ENCODE results near the gene SLC4A2. TPM values are rescaled to one million over a fixed set of nuclear protein-coding genes. Genes with fewer than 3 reads are reported as not detected.

SLC4A2 gene
- total RNA-seq, 1 experiment from 2014 or later: 164 TPM

DNA sequence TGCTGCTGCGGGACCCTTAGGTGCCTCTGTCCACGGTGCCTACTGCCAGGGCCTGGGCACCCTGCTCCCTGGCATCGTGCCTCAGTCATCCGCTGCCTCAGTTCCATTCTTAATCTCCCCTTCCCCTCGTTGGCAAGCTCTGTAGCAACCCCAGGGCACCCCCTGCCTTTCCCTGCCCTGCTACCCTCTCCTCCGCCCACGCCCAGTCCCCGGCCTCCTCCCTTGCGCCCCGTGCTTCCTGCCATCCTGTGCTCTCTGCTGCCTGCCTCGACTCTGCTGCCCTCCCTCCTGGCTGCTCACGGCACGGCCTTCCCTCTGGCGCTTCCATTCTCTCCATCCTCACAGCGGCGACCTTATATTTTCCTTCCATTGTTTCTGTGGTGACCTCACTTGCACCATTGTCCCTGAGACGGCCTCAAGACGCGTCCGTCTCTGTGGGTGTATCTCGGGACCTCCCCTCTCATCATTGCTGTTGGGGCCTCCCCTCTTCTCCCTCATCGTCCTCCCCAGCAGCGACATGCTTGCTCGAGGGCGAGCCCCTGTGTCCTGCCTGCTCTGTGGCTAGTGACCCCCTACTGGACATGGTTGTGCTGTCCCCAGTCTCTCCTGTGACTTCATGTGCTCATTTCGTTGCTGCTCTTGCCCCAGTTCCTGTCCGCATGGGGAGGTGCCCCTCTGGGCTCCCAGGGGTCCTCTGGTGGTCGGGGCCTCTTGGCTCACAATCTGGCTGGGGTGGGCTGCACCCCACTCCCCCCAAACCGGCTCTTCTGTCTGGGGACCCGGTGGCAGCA is 62.2 kb downstream of the SLC4A2 start (continued):
- TF ChIP-seq, protein P1, sequence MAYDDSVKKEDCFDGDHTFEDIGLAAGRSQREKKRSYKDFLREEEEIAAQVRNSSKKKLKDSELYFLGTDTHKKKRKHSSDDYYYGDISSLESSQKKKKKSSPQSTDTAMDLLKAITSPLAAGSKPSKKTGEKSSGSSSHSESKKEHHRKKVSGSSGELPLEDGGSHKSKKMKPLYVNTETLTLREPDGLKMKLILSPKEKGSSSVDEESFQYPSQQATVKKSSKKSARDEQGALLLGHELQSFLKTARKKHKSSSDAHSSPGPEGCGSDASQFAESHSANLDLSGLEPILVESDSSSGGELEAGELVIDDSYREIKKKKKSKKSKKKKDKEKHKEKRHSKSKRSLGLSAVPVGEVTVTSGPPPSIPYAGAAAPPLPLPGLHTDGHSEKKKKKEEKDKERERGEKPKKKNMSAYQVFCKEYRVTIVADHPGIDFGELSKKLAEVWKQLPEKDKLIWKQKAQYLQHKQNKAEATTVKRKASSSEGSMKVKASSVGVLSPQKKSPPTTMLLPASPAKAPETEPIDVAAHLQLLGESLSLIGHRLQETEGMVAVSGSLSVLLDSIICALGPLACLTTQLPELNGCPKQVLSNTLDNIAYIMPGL (CRISPR knock-in tag; IDR thresholded peaks at IDR 0.05): no peak
- no peak for TF ChIP-seq TCF7 (CRISPR knock-in tag; IDR thresholded peaks at IDR 0.05; ENCODE audit: low read depth)
- TF ChIP-seq MYBL2 (CRISPR knock-in tag; IDR thresholded peaks at IDR 0.05): no peak

- CTCF ChIA-PET: interaction anchor here (0.9 to 4.2 kb wide), 4 partner anchors 24 to 122 kb away, joined by 3 to 52 read pairs (median 28); no protein-coding TSS in a partner anchor
Observed at GRCh38 chr7:151122276-151122675, 62.9 kb downstream of the SLC4A2 start.

GRCh38 chr7:151122796-151123157 is 63.4 kb downstream of the SLC4A2 start:
- no peak for TF ChIP-seq RELA (CRISPR knock-in tag; IDR thresholded peaks at IDR 0.05; ENCODE audit: borderline replicate concordance)
- TF ChIP-seq, protein P2, sequence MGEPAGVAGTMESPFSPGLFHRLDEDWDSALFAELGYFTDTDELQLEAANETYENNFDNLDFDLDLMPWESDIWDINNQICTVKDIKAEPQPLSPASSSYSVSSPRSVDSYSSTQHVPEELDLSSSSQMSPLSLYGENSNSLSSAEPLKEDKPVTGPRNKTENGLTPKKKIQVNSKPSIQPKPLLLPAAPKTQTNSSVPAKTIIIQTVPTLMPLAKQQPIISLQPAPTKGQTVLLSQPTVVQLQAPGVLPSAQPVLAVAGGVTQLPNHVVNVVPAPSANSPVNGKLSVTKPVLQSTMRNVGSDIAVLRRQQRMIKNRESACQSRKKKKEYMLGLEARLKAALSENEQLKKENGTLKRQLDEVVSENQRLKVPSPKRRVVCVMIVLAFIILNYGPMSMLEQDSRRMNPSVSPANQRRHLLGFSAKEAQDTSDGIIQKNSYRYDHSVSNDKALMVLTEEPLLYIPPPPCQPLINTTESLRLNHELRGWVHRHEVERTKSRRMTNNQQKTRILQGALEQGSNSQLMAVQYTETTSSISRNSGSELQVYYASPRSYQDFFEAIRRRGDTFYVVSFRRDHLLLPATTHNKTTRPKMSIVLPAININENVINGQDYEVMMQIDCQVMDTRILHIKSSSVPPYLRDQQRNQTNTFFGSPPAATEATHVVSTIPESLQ (CRISPR knock-in tag; IDR thresholded peaks at IDR 0.05): no peak
- no peak for TF ChIP-seq GABPB1 (CRISPR knock-in tag; IDR thresholded peaks at IDR 0.05)
- TF ChIP-seq, protein P3, sequence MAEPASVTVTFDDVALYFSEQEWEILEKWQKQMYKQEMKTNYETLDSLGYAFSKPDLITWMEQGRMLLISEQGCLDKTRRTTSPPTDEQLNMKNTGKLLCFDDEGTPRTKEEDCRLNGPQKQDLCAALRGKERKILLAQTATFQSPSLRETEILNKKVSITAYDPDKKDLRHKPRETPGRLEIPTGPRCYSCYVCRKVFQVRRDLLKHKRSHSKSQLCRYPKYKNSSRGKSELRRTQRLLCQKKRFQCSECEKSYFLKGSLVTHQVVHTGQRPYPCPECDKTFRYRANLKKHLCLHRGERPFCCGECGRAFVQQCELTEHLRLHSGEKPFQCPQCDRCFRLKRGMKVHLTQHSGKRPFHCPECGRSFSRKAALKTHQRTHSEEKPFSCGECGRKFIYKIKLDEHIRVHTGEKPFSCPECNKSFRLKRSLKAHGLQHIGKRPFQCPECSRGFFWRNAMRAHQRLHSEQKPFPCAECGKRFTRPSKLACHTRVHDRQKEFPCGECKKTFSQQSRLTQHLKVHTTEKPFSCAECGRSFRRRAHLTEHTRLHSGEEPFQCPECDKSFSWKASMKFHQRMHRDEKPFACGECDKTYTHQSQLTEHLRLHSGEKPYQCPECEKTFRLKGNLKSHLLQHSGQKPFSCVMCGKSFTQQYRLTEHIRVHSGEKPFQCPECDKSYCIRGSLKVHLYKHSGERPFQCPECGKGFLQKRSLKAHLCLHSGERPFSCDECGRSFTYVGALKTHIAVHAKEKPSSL (CRISPR knock-in tag; conservative IDR thresholded peaks at IDR 0.05): no peak
- Mint-ChIP-seq H3K27me3 (ENCODE audit: low read depth) (peaks cover 5% of the 10 kb centered on the region; the same call in 1 of the 2 replicates), H3K4me1 (peaks cover 31% of the 10 kb centered on the region), H3K27ac (no peak overlapping the region), H3K36me3 (peaks cover 32% of the 10 kb centered on the region), H3K9me3 (no peaks in the 10 kb centered on the region), H3K4me3 (no peak overlapping the region)
- ATAC-seq: no peak
- CTCF ChIA-PET: interaction anchor here (0.6 to 4.2 kb wide), 6 partner anchors 11 to 121 kb away, joined by 3 to 52 read pairs (median 11); no protein-coding TSS in a partner anchor
- POLR2A ChIA-PET: no interaction called here
- no peak for DNase-seq (ENCODE audit: low spot score)

More at GRCh38 chr7:151122276-151122675, 62.9 kb downstream of the SLC4A2 start:
- Mint-ChIP-seq H3K4me1 (peaks cover 26% of the 10 kb centered on the region), H3K4me3 (no peak overlapping the region), H3K27ac (no peak overlapping the region), H3K9me3 (no peaks in the 10 kb centered on the region), H3K36me3 (peaks cover 32% of the 10 kb centered on the region), H3K27me3 (ENCODE audit: low read depth) (peaks cover 5% of the 10 kb centered on the region; the same call in 1 of the 2 replicates)
- TF ChIP-seq ZNF423 (CRISPR knock-in tag; IDR thresholded peaks at IDR 0.05): no peak
- peak; percentile 78; the same call in 1 of the 2 replicates for TF ChIP-seq ZNF263 (CRISPR knock-in tag; IDR thresholded peaks at IDR 0.05; ENCODE audit: low read depth)
- no peak for ATAC-seq
- DNase-seq (ENCODE audit: low spot score): no peak
- POLR2A ChIA-PET: interaction anchor here (0.6 kb wide), 1 partner anchor 183 kb away, joined by 3 read pairs; no protein-coding TSS in a partner anchor

- ChIA-PET CTCF (interaction anchor here (0.6 to 4.2 kb wide), 45 partner anchors 8 to 325 kb away, joined by 3 to 65 read pairs (median 5); partner anchors contain the start of genes ABCB8, ABCF2, AGAP3 and ATG9B), POLR2A (interaction anchor here (1.0 kb wide), 1 partner anchor 47 kb away, joined by 3 read pairs; no protein-coding TSS in a partner anchor)
- ATAC-seq (no peak), DNase-seq (ENCODE audit: low spot score) (no peak)
- Mint-ChIP-seq H3K9me3 (no peaks in the 10 kb centered on the region), H3K4me3 (no peak overlapping the region), H3K36me3 (peaks cover 35% of the 10 kb centered on the region), H3K27ac (peak overlapping the region; percentile 95), H3K4me1 (peaks cover 31% of the 10 kb centered on the region), H3K27me3 (ENCODE audit: low read depth) (peaks cover 5% of the 10 kb centered on the region; the same call in 1 of the 2 replicates)
- TF ChIP-seq, protein P4, sequence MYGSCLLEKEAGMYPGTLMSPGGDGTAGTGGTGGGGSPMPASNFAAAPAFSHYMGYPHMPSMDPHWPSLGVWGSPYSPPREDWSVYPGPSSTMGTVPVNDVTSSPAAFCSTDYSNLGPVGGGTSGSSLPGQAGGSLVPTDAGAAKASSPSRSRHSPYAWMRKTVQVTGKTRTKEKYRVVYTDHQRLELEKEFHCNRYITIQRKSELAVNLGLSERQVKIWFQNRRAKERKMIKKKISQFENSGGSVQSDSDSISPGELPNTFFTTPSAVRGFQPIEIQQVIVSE (CRISPR knock-in tag; IDR thresholded peaks at IDR 0.05; ENCODE audit: borderline replicate concordance): no peak
- TF ChIP-seq ZBTB43 (CRISPR knock-in tag; IDR thresholded peaks at IDR 0.05): no peak
- TF ChIP-seq ZBTB21 (CRISPR knock-in tag; IDR thresholded peaks at IDR 0.05; ENCODE audit: borderline replicate concordance): no peak
Observed at GRCh38 chr7:151123158-151123821, 63.9 kb downstream of the SLC4A2 start.
